GM21390 (cell line): ENCODE results near the gene PPM1B.
"Not testable (repeated sequence)": the region's sequence is repeated elsewhere in the genome, so short reads cannot be mapped to it uniquely, and the experiment has no call there.

Experiments
- ATAC-seq: cut with Tn5 transposase; IDR thresholded peaks from one replicate; pipeline ENCODE4 v1.9.1; 2021; ENCODE audit not compliant: unreplicated experiment

The PPM1B gene

DNA sequence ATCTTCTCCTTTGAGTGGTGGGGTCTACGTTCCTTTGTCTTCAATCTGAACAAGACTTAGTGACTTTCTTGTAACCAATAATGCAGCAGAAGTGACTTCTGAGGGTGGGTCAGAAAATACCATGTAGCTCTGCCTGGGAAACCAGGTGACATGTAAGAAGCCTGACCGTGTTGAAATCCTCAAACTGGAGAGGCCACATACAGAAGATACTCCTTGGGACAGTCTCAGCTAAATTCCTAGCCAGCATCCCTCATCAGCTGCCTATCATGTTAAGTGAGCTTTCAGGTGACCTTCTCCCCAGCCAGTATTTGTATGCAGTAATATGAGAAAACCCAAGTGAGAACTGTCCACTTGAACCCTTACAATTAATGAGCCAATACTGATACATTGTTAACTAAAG lies 27.0 kb downstream of the PPM1B start:
- ATAC-seq: no peak

- ATAC-seq: no peak
Observed at GRCh38 chr2:44197816-44198215, 29.1 kb downstream of the PPM1B start.

DNA sequence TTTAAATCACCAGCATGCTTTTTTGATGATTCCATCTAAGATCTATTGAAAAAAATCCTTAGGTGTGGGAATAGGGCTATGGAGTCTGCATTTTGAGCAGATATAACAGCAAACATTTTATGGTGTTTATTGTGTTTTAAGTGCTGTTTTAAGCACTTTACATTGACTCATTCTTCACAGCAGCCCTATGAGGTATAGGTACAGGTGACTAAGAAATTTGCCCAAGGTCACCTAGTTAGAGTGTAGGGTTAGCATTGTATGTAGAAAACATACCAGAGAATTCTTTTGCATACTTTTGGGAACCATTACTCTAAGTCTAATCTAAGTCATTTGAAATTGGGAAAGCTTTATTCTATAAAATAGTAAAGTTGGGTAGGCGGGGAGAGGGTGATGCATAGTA lies 31.3 kb downstream of the PPM1B start:
- no peak for ATAC-seq

GRCh38 chr2:44200759-44201158 lies 32.1 kb downstream of the PPM1B start:
- ATAC-seq: no peak

DNA sequence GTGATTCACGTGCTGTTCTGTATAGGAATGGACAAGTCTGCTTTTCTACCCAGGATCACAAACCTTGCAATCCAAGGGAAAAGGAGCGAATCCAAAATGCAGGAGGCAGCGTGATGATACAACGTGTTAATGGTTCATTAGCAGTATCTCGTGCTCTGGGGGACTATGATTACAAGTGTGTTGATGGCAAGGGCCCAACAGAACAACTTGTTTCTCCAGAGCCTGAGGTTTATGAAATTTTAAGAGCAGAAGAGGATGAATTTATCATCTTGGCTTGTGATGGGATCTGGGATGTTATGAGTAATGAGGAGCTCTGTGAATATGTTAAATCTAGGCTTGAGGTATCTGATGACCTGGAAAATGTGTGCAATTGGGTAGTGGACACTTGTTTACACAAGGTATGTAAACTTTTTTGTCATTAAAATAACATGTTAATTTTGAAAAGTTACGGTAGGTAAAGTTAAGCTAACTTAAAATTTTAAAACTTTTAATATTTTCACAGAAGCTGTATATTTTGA lies 33.0 kb downstream of the PPM1B start:
- ATAC-seq: no peak

DNA sequence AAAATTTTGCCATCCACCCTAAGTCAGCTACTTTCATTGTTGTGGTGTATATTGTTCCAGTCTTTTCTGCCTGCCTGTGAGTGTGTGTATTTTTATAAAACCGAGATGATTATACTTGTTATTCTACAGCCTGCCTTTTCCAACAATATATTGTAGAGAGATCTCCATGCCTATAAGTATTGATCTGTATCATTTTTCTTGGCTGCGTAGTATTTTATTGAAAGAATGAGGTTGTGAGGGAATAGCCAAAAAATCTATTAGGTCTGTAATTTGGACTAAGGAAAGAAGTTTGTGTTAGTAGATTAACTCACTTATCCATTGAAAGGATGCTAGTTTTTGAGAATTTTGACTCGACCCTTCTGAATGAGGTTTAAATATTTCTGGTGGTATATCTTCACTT lies 34.9 kb downstream of the PPM1B start:
- ATAC-seq: no peak

DNA sequence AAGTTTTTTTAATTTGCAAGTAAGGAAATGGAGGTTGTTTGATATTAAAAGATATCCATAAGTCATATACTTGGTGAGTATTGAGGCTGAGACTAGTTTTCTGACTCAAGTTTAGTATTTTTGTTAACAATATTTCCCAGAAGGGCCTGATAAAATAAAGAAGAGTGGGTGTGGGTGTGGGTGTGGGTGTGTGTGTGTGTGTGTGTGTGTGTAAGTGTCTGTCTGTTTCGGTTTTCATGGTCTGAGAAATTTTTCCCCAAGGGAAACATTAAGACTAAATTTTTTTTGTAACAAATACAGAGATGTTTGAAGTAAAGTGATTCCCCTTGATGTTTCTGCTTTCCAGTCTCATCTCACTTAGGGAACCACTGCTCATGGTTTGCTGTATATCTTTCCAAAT lies 36.5 kb downstream of the PPM1B start:
- no peak for ATAC-seq

DNA sequence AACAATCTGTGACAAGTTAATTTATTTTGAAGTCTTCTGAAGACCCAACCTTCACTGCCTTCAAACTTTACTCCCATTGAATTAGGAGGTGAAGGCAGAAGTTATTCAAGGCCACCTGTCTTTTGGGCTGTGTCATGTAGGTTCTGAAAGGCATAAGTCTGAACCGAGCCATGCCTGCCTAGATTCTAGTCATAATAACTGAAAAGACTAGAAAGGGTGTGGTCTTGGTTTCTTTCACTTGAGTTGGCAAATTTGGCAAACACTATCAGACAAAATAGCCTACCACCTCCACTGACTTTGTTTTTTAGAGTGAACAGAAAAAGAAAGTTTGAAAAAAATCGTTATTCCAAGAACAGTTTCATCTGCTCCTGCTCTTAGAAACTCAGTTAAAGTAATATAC lies 38.4 kb downstream of the PPM1B start:
- no peak for ATAC-seq

- not testable (repeated sequence) for ATAC-seq
Observed at GRCh38 chr2:44207648-44208047, 39.0 kb downstream of the PPM1B start.

DNA sequence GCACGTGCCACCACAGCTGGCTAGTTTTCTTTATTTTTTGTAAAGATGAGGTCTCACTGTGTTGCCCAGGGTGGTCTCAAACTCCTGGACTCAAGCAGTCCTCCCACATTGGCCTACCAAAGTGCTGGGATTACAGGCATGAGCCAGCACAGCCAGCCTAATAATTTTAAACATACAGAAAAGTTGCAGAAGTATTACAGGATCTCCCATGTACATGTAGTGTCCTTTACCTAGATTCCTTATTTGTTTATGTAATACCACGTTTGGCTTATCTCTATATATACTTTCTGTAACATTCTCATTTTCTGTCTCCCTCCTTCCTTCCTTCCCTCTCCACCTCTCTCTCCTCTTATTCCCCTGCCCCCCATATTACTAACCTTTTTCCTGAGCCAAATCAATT lies 41.7 kb downstream of the PPM1B start:
- ATAC-seq: no peak

DNA sequence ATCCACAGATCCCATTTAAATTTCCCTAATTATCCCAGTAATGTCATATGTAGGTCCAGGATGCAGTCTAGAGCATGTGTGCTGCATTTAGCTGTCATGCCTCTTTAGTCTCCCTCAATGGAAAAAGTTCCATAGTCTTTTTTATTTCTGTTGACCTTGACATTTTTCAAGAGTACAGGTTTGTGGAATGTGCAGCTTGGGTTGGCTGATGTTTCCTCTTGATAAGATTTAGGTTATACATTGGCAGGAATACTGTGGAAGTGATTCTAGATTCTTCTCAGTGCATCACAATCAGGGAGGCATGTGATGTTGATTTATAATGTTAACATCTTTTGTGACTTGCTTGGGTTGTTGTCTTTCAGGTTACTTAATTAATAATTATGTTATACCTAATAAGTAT lies 42.5 kb downstream of the PPM1B start:
- no peak for ATAC-seq

DNA sequence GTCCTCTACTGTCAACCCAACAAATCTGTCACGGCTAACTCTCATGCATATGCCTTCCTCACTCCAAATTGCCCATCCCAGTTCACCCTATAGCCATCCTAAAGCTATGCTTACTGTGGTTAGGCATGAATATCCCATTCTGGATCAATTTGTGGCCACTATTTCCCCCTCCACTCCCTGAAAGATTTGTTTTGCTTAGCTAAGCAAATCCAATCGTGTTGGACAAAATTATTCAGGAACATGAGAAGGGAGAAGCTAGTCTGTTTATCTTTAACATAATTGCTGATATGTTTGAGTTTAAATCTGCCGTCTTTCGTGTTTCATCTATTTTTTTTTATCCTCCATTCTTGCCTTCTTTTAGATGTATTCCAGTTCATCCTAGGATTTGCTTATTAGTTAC lies 43.6 kb downstream of the PPM1B start:
- ATAC-seq: no peak

- no peak for ATAC-seq
Observed at GRCh38 chr2:44215827-44216226, 47.2 kb downstream of the PPM1B start.

DNA sequence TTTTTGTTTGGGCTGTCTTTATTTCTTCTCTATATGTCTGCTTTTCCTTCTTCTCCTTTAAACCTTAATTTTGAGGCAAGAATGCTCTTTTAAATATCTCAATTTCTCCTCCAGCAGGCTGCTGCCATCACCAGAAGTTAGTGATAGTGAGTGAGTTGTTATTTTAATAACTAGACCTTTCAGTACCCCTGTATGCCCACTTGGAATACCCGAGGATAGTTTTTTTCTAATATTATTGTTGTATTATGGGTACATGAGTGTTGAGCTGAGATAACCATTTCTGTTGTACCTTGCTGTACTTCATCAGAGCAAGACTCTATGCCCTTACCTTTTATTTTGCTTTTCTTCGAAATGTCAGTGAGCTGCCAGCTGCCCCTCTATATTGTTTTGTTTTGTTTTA lies 50.1 kb downstream of the PPM1B start:
- no peak for ATAC-seq

- no peak for ATAC-seq
Observed at GRCh38 chr2:44226753-44227152, 58.1 kb downstream of the PPM1B start.

DNA sequence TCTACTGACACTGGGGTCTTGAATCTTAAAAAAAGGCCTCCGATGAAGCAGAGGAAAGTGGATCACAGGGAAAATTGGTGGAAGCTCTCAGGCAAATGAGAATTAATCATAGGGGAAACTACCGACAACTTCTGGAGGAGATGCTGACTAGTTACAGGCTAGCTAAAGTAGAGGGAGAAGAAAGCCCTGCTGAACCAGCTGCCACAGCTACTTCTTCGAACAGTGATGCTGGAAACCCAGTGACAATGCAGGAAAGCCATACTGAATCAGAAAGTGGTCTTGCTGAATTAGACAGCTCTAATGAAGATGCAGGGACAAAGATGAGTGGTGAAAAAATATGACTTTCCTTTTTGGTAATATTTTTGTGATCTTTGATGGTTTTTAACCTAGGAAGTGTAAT lies 61.7 kb downstream of the PPM1B start:
- ATAC-seq: no peak

- ATAC-seq: no peak
Observed at GRCh38 chr2:44233450-44234128, 64.9 kb downstream of the PPM1B start.

DNA sequence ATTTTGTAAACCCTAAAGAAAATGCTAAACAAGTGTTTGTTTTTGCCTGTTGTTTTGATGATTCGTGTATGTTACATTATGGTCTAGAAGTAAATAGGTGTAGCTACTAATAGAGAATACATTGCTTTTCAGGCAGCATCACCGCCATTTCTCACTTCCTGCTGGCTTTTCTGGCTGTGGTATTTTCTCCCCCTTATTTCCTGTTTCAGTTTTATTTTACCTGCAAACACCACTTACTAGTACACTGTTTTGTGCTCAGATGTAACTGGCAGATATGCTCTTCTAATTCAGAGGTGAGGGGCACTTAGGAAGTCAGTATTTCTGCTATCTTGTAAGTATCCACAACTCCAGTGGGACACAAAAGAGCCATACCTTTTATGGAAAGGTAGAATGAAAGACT lies 68.5 kb downstream of the PPM1B start:
- peak; percentile 67 for ATAC-seq

DNA sequence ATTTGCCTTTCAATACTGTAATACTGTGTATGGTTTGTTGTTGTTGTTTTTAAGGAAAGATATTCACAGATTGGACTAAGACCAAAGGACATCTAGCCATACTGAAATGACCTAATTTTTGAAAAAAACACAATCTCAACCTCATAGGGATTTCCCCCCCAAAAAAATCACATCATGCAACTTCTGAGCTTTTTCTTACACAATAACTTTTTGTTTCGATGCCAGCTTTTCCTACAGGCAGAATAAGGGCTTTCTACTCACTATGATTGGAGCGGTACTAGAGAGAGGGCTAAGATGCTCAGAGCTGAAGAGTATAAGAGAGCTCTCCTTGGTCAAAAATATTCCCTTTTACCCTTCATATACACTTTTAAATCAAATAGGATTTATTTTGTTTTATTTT lies 74.2 kb downstream of the PPM1B start:
- no peak for ATAC-seq

DNA sequence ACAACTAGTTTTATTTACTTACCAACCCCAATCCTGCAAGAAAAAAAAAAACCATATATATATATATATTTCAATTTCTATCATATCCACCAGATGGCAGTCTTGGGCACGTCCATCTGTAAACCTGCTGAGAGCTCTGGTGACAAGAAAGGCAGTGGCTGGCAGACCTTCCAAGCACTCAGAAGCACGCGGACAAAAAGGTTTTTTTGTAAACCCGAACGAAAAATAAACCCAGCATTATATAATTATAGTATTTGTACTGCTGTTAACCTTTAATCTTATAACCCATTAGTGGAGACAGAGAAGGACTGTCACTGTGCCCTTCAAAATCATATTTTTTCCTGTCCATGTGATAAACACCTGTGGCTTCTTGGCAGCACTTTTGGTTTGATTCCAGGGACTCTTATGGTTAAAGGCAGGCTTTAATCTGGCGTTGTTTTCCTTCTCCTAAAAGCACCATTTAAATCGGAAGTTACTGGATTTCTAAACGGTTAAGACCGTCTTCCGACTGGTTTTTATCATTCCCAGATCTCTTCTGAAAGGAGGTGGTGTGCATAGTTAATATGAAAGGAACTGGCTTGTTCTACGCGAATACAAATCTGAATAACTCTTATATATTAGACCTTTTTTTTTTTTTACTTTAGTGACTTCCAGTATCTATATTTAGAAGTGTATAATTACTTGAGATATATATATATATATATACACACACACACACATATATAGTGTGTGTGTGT lies 75.6 kb downstream of the PPM1B start:
- no peak for ATAC-seq

DNA sequence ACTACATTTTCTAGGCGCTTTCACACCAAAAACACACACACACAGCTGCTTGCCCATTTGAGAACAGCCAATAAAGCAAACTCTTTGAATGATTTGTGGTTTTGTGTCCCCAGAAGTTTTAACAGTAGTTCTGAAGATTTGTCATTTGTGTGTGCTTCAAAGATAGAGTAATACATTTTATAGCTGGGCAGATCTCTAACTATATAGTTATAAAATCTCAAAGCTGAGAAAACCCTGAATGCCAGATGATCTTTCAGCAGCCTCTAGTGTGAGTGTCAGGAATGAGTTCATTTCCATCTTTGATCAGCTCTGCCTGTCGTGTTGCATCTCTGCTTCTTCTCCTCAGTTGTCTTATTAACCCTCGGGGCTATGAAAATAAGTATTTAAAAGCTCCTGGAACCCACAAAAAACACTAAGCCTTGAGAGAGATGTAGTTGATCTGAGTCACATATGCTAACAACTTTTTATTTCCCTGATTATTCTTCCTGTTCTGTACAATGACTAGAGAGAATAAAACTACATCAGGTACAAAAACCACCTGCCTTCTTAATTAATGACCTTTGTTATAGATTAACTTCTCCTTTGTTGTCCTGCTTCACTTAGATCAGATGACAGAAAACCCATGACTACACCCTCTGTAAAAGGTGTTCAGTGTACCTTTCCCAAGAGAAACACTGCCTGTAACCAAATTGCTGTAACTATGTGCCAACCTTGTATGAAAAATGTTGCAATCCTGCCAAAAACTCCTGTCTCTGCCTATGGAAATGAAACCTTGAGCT lies 76.6 kb downstream of the PPM1B start:
- ATAC-seq: no peak

DNA sequence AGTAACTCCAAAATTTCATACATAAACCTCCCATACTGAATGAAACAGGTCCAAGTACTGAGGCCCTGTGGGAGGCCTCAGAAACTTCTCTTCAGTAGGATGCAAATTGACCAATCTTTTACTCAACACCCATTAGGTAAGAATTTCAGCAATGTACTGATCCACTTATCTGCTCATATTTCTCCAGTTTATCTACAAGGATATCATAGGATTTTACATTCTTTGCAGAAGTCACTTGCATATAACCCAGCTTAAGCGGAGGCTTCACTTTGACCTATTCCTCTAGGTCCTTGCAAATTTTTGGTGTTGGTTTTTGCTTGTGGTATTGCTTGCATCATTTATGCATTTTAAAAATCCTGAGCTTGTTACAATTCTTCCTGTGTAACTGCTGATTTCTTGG lies 77.8 kb downstream of the PPM1B start:
- no peak for ATAC-seq
